ENCODE results near the gene LRRC51.

- TF ChIP-seq CTCF (IDR thresholded peaks at IDR 0.05; ENCODE audit: low read length): no peak
- TF ChIP-seq EZH2 (optimal IDR thresholded peaks at IDR 0.05; ENCODE audit: low read depth, low read length): no peak
- no peak for TF ChIP-seq EZH2phosphoT487 (IDR thresholded peaks at IDR 0.05; ENCODE audit: low read length)
Observed at GRCh38 chr11:72067266-72067665, 13.4 kb upstream of the LRRC51 start.
